Loucy (cell line): Measurements from ENCODE around the gene CCNI.
A peak's percentile ranks its signal among the peaks of the same experiment; 100 is the strongest.

Experiments
- H2AFZ ChIP-seq: fragments of 200-600 bp; sonication (generic); 2 replicates; pipeline ENCODE4 v1.6.0; 2016; ENCODE audit warnings: antibody characterized with exemption, mild to moderate bottlenecking, low read length, moderate library complexity
- H3F3A ChIP-seq: fragments of 200-600 bp; 2 replicates; pipeline ENCODE4 v1.6.0; 2016; ENCODE audit warnings: antibody characterized with exemption, low read depth, mild to moderate bottlenecking
- H3K27me3 ChIP-seq: fragments of 200-600 bp; sonication (generic); 2 replicates; pipeline ENCODE4 v1.6.1; 2014; ENCODE audit warnings: low read length, mild to moderate bottlenecking; ENCODE audit not compliant: insufficient read depth, poor library complexity, severe bottlenecking
- H3K36me3 ChIP-seq: fragments of 200-600 bp; sonication (generic); 2 replicates; pipeline ENCODE4 v1.6.1; 2016; ENCODE audit warnings: low read length; ENCODE audit not compliant: insufficient read depth
- H3K4me1 ChIP-seq: fragments of 200-600 bp; sonication (generic); 2 replicates; pipeline ENCODE4 v1.5.1; 2014; ENCODE audit warnings: low read length, mild to moderate bottlenecking; ENCODE audit not compliant: insufficient read depth, poor library complexity, severe bottlenecking
- H3K4me2 ChIP-seq: fragments of 200-600 bp; sonication (generic); 2 replicates; pipeline ENCODE4 v1.6.0; 2014; ENCODE audit warnings: antibody characterized with exemption, low read length, low read depth, mild to moderate bottlenecking; ENCODE audit not compliant: poor library complexity, severe bottlenecking
- H3K4me3 ChIP-seq: fragments of 200-600 bp; sonication (generic); 2 replicates; pipeline ENCODE4 v1.5.1; 2014; ENCODE audit warnings: low read length, mild to moderate bottlenecking, mixed read lengths; ENCODE audit not compliant: poor library complexity, severe bottlenecking
- H3K79me2 ChIP-seq: fragments of 200-600 bp; sonication (generic); 2 replicates; pipeline ENCODE4 v1.6.1; 2014; ENCODE audit warnings: low read length; ENCODE audit not compliant: insufficient read depth
- H3K9ac ChIP-seq: fragments of 200-600 bp; sonication (generic); 2 replicates; pipeline ENCODE4 v1.6.0; 2014; ENCODE audit warnings: mild to moderate bottlenecking, low read depth, low read length, moderate library complexity; ENCODE audit not compliant: poor library complexity, severe bottlenecking
- H3K9me2 ChIP-seq: fragments of 200-600 bp; sonication (generic); replicated peaks from 2 replicates; pipeline ENCODE4 v1.6.1; 2016; ENCODE audit warnings: low read depth, low read length, mixed read lengths
- H3K9me3 ChIP-seq: fragments of 200-600 bp; sonication (generic); 2 replicates; pipeline ENCODE4 v1.6.1; 2014; ENCODE audit warnings: mild to moderate bottlenecking, antibody characterized with exemption, low read length, low read depth; ENCODE audit not compliant: insufficient read depth
- H4K20me1 ChIP-seq: fragments of 200-600 bp; sonication (generic); 2 replicates; pipeline ENCODE4 v1.6.0; 2014; ENCODE audit warnings: antibody characterized with exemption, low read length, mild to moderate bottlenecking; ENCODE audit not compliant: insufficient read depth, poor library complexity, severe bottlenecking
- EZH2phosphoT487 ChIP-seq: fragments of 200-600 bp; IDR thresholded peaks from 2 replicates; pipeline ENCODE4 v1.6.1; 2018; ENCODE audit warnings: antibody characterized with exemption, mild to moderate bottlenecking, moderate library complexity, borderline replicate concordance
- TF ChIP-seq, protein P1 (sequence below): fragments of 200-600 bp; sonication (generic); conservative IDR thresholded peaks from 2 replicates; pipeline ENCODE4 v1.5.1; 2014; ENCODE audit warnings: mild to moderate bottlenecking, antibody characterized with exemption, low read length

CCNI gene

DNA sequence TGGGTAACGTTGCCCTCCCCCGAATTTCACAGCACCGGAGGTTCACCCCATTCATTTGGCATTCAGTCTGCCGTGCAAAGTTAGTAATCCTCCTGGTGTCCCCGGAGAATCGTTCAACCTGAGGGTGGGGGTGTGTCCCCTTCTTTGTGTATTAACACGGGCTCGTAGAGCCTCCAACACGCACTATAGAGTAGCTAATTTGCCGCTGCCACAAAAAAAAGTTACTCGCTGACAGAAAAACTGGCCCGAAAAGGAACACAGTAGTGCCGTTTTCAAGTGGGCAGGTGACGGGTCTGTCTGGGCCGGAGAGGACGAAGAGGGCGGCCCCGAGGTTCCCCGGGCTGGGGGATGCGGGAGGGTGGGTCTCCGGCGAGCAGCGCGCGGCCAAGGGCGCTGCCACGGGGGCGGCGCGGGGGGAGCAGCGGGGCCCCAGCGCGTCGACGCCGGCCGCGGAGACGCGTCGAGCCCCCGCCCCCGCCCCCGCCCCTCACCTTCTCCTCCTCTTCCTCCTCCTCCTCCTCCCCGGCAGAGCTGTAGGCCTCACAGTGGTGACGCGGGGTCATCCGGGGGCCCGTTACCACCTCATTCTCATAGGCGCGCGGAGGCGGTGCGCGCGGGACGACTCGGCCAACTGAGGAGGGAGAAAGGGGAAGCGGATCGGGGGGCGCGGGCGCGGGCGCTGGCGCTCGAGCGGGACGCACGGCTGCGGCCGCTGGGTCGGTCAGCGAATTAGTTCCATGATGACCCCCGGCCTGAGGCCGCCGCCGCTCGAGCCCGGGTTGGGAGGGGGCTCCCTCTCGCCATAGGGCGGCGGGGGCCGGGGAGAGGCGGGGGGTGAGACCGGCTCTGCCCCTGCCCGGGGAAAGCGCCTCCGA, 571 bp downstream of the CCNI start:
- H3K9me2 ChIP-seq: no peaks in the 10 kb centered on the region
- TF ChIP-seq, protein P1, sequence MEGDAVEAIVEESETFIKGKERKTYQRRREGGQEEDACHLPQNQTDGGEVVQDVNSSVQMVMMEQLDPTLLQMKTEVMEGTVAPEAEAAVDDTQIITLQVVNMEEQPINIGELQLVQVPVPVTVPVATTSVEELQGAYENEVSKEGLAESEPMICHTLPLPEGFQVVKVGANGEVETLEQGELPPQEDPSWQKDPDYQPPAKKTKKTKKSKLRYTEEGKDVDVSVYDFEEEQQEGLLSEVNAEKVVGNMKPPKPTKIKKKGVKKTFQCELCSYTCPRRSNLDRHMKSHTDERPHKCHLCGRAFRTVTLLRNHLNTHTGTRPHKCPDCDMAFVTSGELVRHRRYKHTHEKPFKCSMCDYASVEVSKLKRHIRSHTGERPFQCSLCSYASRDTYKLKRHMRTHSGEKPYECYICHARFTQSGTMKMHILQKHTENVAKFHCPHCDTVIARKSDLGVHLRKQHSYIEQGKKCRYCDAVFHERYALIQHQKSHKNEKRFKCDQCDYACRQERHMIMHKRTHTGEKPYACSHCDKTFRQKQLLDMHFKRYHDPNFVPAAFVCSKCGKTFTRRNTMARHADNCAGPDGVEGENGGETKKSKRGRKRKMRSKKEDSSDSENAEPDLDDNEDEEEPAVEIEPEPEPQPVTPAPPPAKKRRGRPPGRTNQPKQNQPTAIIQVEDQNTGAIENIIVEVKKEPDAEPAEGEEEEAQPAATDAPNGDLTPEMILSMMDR: no peak
- no peak for TF ChIP-seq EZH2phosphoT487
- peaks cover 45% of the 10 kb centered on the region for H4K20me1 ChIP-seq
- H3K4me2 ChIP-seq: peak overlapping the region; percentile 57
- peak overlapping the region; percentile 72; the same call in 1 of the 2 replicates for H2AFZ ChIP-seq
- no peaks in the 10 kb centered on the region for H3K9me3 ChIP-seq
- H3K36me3 ChIP-seq: no peaks in the 10 kb centered on the region
- H3K79me2 ChIP-seq: peaks cover 78% of the 10 kb centered on the region
- 0 out of 2 replicates have a peak, but pooled peaks cover 4% of the 10 kb centered on the region for H3F3A ChIP-seq
- peak overlapping the region; percentile 99 for H3K9ac ChIP-seq
- H3K27me3 ChIP-seq: peaks cover 4% of the 10 kb centered on the region
- H3K4me1 ChIP-seq: peaks cover 56% of the 10 kb centered on the region
- H3K4me3 ChIP-seq: peak overlapping the region; percentile 86

DNA sequence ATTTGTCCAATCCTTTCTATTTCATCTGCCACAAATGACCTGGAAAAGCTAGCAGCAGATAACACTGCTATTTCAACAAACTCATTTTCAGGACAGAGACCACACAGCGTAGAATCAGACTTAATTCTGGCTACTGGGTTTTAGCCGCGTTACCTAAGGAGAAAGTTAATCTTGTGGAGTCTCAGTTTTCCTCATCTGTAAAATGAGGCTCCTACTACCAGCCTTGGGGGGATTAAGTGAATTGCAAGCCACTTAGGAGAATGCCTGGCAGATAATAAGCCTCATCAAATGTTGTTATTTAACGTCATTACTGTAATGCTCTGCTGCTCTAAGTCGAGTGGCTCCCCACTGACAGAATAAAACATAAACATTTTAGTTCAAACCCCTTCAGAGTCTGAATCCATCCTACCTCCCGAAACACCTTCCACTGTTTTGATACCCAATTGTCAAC, 1.4 kb downstream of the CCNI start:
- H3K9ac ChIP-seq: peak overlapping the region; percentile 99
- peaks cover 4% of the 10 kb centered on the region for H3K27me3 ChIP-seq
- H3K9me3 ChIP-seq: no peaks in the 10 kb centered on the region
- H3K4me1 ChIP-seq: peaks cover 61% of the 10 kb centered on the region
- H2AFZ ChIP-seq: no peak overlapping the region
- H4K20me1 ChIP-seq: peaks cover 52% of the 10 kb centered on the region
- H3K36me3 ChIP-seq: no peaks in the 10 kb centered on the region
- H3F3A ChIP-seq: no peaks in the 10 kb centered on the region
- H3K4me3 ChIP-seq: peak overlapping the region; percentile 86
- H3K4me2 ChIP-seq: peak overlapping the region; percentile 88
- no peak for TF ChIP-seq EZH2phosphoT487
- TF ChIP-seq, protein P1: no peak
- peaks cover 86% of the 10 kb centered on the region for H3K79me2 ChIP-seq
- no peaks in the 10 kb centered on the region for H3K9me2 ChIP-seq

DNA sequence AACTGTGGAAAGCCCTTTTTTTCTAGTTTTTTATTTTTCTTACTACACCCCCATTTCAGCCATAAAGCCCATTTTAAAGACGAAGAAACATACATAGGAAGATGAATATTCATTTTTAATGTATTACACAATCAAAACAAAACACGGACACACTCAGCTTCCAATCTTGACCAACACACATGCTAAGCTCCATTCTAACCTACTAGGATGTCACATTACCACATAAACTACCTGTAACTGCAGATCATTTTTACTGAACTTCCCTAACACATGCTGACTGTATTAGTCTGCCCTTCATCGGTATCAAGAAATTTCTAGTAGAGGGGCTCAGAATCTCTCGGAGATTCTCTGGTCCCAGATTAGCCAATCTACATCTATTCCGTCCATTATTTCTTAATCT, 1.8 kb downstream of the CCNI start:
- H3K36me3 ChIP-seq: peaks cover 1% of the 10 kb centered on the region; the same call in 1 of the 2 replicates
- no peaks in the 10 kb centered on the region for H3F3A ChIP-seq
- no peaks in the 10 kb centered on the region for H3K9me3 ChIP-seq
- H2AFZ ChIP-seq: no peak overlapping the region
- H3K9me2 ChIP-seq: no peaks in the 10 kb centered on the region
- H3K4me3 ChIP-seq: peak overlapping the region; percentile 86
- peaks cover 4% of the 10 kb centered on the region for H3K27me3 ChIP-seq
- peaks cover 86% of the 10 kb centered on the region for H3K79me2 ChIP-seq
- peak overlapping the region; percentile 99 for H3K9ac ChIP-seq
- H4K20me1 ChIP-seq: peaks cover 54% of the 10 kb centered on the region
- TF ChIP-seq, protein P1: no peak
- TF ChIP-seq EZH2phosphoT487: no peak
- H3K4me2 ChIP-seq: peak overlapping the region; percentile 88
- peaks cover 63% of the 10 kb centered on the region for H3K4me1 ChIP-seq
